NCI-H524 (cell line): ENCODE data around the gene CFDP1.

Experiments used
- DNase-seq, 2 experiments: peaks; one replicate each; lab custom pipeline; 2025; lab: John Stamatoyannopoulos, UW

Gene CFDP1

GRCh38 chr16:75432828-75433731 lies at the start of gene CFDP1:
TSS of gene CFDP1 (minus strand) at chr16:75433503. CDS start at chr16:75433352, 151 bp downstream.
- DNase-seq, result peak; percentile 91 to 95

- DNase-seq, result no peak
Measured at GRCh38 chr16:75482434-75483205, 49.3 kb upstream of the CFDP1 start.

GRCh38 chr16:75481475-75481874 lies 48.2 kb upstream of the CFDP1 start:
- no peak for DNase-seq

GRCh38 chr16:75479421-75479990 lies 46.2 kb upstream of the CFDP1 start:
- DNase-seq, result no peak

GRCh38 chr16:75478480-75479345 lies 45.4 kb upstream of the CFDP1 start:
- DNase-seq, result no peak

- no peak for DNase-seq
Measured at GRCh38 chr16:75477680-75478473, 44.6 kb upstream of the CFDP1 start.

- no peak for DNase-seq
Measured at GRCh38 chr16:75476817-75477216, 43.5 kb upstream of the CFDP1 start.

- DNase-seq, result no peak
Measured at GRCh38 chr16:75475420-75475847, 42.1 kb upstream of the CFDP1 start.

- no peak for DNase-seq
Measured at GRCh38 chr16:75472908-75473877, 39.9 kb upstream of the CFDP1 start.

GRCh38 chr16:75471723-75472633 lies 38.7 kb upstream of the CFDP1 start:
- DNase-seq, result peak; percentile 39 to 75

- DNase-seq, result no peak
Measured at GRCh38 chr16:75466760-75467159, 33.5 kb upstream of the CFDP1 start.

- peak; percentile 98 to 99 for DNase-seq
Measured at GRCh38 chr16:75464122-75464918, 31.0 kb upstream of the CFDP1 start, which contains the start of gene TMEM170A. TSS of gene TMEM170A (minus strand) at chr16:75464689. CDS start at chr16:75464600, 89 bp downstream.

- peak; percentile 63 to 75 for DNase-seq
Measured at GRCh38 chr16:75463389-75464121, 30.3 kb upstream of the CFDP1 start.

- no peak for DNase-seq
Measured at GRCh38 chr16:75462806-75463205, 29.5 kb upstream of the CFDP1 start.

- DNase-seq, result no peak
Measured at GRCh38 chr16:75461575-75461974, 28.3 kb upstream of the CFDP1 start.

- DNase-seq, result no peak
Measured at GRCh38 chr16:75460446-75460845, 27.1 kb upstream of the CFDP1 start.

GRCh38 chr16:75459691-75460090 lies 26.4 kb upstream of the CFDP1 start:
- no peak for DNase-seq
